Hepatocyte (in vitro differentiated cells): ENCODE measurements around the gene RBM15. TPM values are rescaled to one million over a fixed set of nuclear protein-coding genes. Genes with fewer than 3 reads are reported as not detected.
A peak's percentile ranks its signal among the peaks of the same experiment; 100 is the strongest.

Experiments used
- DNase-seq: peaks from one replicate; pipeline ENCODE4 v3.0.0-alpha.2; 2016; ENCODE audit warnings: low spot score
- H2AFZ ChIP-seq: fragments of 200-600 bp; sonication (generic); 2 replicates; pipeline ENCODE4 v1.6.0; 2016; ENCODE audit warnings: antibody characterized with exemption, mild to moderate bottlenecking
- H3K27ac ChIP-seq: fragments of 200-600 bp; sonication (generic); 2 replicates; pipeline ENCODE4 v1.5.1; 2016; ENCODE audit warnings: mild to moderate bottlenecking
- H3K27me3 ChIP-seq: fragments of 200-600 bp; sonication (generic); 2 replicates; pipeline ENCODE4 v1.6.1; 2016
- H3K36me3 ChIP-seq: fragments of 200-600 bp; sonication (generic); replicated peaks from 2 replicates; pipeline ENCODE4 v1.5.1; 2016; ENCODE audit warnings: low read depth; ENCODE audit not compliant: insufficient read depth
- H3K4me1 ChIP-seq: fragments of 200-600 bp; sonication (generic); 2 replicates; pipeline ENCODE4 v1.5.1; 2016; ENCODE audit warnings: mild to moderate bottlenecking, moderate library complexity; ENCODE audit not compliant: insufficient read depth
- H3K4me2 ChIP-seq: fragments of 200-600 bp; sonication (generic); 2 replicates; pipeline ENCODE4 v1.6.0; 2016
- H3K4me3 ChIP-seq: fragments of 200-600 bp; sonication (generic); 2 replicates; pipeline ENCODE4 v1.5.1; 2016; ENCODE audit warnings: mild to moderate bottlenecking
- H3K79me2 ChIP-seq: fragments of 200-600 bp; sonication (generic); 2 replicates; pipeline ENCODE4 v1.6.0; 2017; ENCODE audit warnings: mild to moderate bottlenecking
- H3K9me2 ChIP-seq: fragments of 200-600 bp; sonication (generic); replicated peaks from 2 replicates; pipeline ENCODE4 v1.6.0; 2017; ENCODE audit warnings: mild to moderate bottlenecking; ENCODE audit not compliant: insufficient read depth
- H3K9me3 ChIP-seq: fragments of 200-600 bp; sonication (generic); 2 replicates; pipeline ENCODE4 v1.5.1; 2016; ENCODE audit warnings: low read depth, mild to moderate bottlenecking
- H4K20me1 ChIP-seq: fragments of 200-600 bp; sonication (generic); 2 replicates; pipeline ENCODE4 v1.6.0; 2016; ENCODE audit warnings: mild to moderate bottlenecking; ENCODE audit not compliant: insufficient read depth, poor library complexity, severe bottlenecking
- EZH2 ChIP-seq: fragments of 200-600 bp; sonication (generic); IDR thresholded peaks from 2 replicates; pipeline ENCODE4 v1.6.1; 2016; ENCODE audit warnings: antibody characterized with exemption, mild to moderate bottlenecking, borderline replicate concordance
- EZH2phosphoT487 ChIP-seq: fragments of 200-600 bp; sonication (generic); IDR thresholded peaks from one replicate; pipeline ENCODE4 v1.6.1; 2018; ENCODE audit warnings: antibody characterized with exemption, mild to moderate bottlenecking, low read depth, moderate library complexity; ENCODE audit not compliant: unreplicated experiment, severe bottlenecking
- WGBS: methylation state at CpG from one replicate; pipeline ENCODE4 v1.1.6; 2016; ENCODE audit warnings: low lambda C conversion rate; ENCODE audit errors: missing lambda C conversion rate; 5-methylcytosine and 5-hydroxymethylcytosine counted together
- polyA plus RNA-seq: library from polyadenylated mRNA; unstranded; fragments of >200 nt; fragmentation: Nextera tagmentation; extraction: Ambion mirVana; gene quantifications from 2 replicates; pipeline ENCODE4 v1.2.1, GENCODE V29; 2016
- total RNA-seq: library from RNA; depleted of rRNA; stranded (reverse); fragments of >200 nt; gene quantifications from 2 replicates; pipeline ENCODE4 v1.2.3, GENCODE V29; 2014
- TF ChIP-seq, protein P1 (sequence below): fragments of 200-600 bp; sonication (generic); IDR thresholded peaks from 2 replicates; pipeline ENCODE4 v1.5.1; 2016; ENCODE audit warnings: antibody characterized with exemption, mild to moderate bottlenecking; ENCODE audit not compliant: poor library complexity

The RBM15 gene
- total and polyA plus RNA-seq, 2 experiments from 2014 or later = 7.9 to 31.3 TPM

DNA sequence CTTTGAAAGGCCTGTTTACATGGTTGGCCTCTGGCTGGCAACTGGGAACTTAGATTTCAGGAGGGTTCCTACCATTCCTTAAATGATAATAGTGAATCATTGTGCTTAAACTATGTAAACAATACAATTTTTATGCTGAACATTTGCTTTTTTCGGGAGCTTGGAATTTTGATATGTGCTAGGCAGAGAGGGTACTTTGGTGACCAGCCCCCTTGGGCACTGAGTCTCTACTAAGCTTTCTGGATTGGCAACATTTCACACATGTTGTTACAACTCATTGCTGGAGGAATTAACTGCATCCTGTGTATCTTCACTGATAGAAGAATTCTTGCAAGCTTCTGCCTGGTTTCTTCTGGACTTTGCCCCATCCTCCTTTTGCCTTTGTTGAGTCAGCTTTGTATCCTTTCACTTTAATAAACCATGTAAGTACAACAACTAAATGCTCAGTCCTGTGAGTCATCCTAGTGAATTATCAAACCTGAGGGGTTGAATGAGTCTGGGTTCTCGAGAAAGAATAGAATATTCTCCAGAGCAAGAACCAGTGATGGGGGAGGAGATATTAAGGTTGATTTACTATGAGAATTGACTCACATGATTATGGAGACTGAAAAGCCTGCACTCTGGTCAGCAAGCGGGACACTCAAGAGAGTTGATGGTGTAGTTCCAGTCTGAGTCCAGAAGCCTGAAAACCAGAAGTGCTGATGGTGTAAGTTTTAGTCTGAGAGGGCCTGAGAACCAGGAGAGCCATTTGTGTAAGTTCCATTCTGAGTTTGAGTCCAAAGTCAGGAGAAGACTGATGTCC, 54.7 kb downstream of the RBM15 start:
- no peak overlapping the region for H3K4me3 ChIP-seq
- peaks cover 49% of the 10 kb centered on the region for H3K4me1 ChIP-seq
- no peaks in the 10 kb centered on the region for H3K27me3 ChIP-seq
- H3K36me3 ChIP-seq = no peaks in the 10 kb centered on the region
- no peaks in the 10 kb centered on the region for H3K9me3 ChIP-seq
- no peaks in the 10 kb centered on the region for H3K79me2 ChIP-seq
- DNase-seq = peak; percentile 70
- TF ChIP-seq EZH2phosphoT487 (no peak), EZH2 (no peak)
- TF ChIP-seq, protein P1, sequence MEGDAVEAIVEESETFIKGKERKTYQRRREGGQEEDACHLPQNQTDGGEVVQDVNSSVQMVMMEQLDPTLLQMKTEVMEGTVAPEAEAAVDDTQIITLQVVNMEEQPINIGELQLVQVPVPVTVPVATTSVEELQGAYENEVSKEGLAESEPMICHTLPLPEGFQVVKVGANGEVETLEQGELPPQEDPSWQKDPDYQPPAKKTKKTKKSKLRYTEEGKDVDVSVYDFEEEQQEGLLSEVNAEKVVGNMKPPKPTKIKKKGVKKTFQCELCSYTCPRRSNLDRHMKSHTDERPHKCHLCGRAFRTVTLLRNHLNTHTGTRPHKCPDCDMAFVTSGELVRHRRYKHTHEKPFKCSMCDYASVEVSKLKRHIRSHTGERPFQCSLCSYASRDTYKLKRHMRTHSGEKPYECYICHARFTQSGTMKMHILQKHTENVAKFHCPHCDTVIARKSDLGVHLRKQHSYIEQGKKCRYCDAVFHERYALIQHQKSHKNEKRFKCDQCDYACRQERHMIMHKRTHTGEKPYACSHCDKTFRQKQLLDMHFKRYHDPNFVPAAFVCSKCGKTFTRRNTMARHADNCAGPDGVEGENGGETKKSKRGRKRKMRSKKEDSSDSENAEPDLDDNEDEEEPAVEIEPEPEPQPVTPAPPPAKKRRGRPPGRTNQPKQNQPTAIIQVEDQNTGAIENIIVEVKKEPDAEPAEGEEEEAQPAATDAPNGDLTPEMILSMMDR = no peak
- H3K4me2 ChIP-seq = peak overlapping the region; percentile 32
- H3K27ac ChIP-seq = peak overlapping the region; percentile 78
- H4K20me1 ChIP-seq = no peaks in the 10 kb centered on the region
- H2AFZ ChIP-seq = no peak overlapping the region
- WGBS = 46% methylated on average over 3 of the region's 3 CpGs
- no peaks in the 10 kb centered on the region for H3K9me2 ChIP-seq

DNA sequence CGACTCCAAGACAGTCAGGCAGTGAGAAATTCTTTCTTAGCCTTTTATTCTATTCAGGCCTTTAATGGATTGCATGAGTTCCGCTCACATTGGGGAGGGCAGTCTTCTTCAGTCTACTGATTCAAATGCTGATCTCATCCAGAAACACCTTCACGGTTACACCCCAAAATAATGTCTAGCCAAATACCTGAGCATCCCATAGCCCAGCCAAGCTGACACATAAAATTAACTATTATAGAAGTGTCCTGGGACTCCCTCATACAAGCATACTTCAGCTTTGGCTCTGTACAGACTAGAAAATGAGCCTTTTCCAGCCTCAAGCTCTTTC, 55.3 kb downstream of the RBM15 start:
- DNase-seq = no peak
- peak overlapping the region; percentile 10 for H3K4me2 ChIP-seq
- no peaks in the 10 kb centered on the region for H4K20me1 ChIP-seq
- TF ChIP-seq EZH2phosphoT487 (no peak), EZH2 (no peak)
- TF ChIP-seq, protein P1 = no peak
- 96% methylated on average over 3 of the region's 3 CpGs for WGBS
- H3K27me3 ChIP-seq = no peaks in the 10 kb centered on the region
- peak overlapping the region; percentile 64 for H3K27ac ChIP-seq
- peaks cover 49% of the 10 kb centered on the region for H3K4me1 ChIP-seq
- no peaks in the 10 kb centered on the region for H3K36me3 ChIP-seq
- H3K79me2 ChIP-seq = no peaks in the 10 kb centered on the region
- H3K4me3 ChIP-seq = no peak overlapping the region
- no peaks in the 10 kb centered on the region for H3K9me3 ChIP-seq
- H3K9me2 ChIP-seq = no peaks in the 10 kb centered on the region
- H2AFZ ChIP-seq = no peak overlapping the region

Other genes with a start within 250 kb of the RBM15 start
- not detected in 2 replicates for gene UBL4B, start 226.9 kb upstream of the RBM15 start, total RNA-seq
- not detected in 2 replicates for gene UBL4B, start 226.9 kb upstream of the RBM15 start, polyA plus RNA-seq
- gene SLC6A17, start 188.9 kb upstream of the RBM15 start, total RNA-seq = 0.04 and 0.63 TPM in 2 replicates
- gene SLC6A17, start 188.9 kb upstream of the RBM15 start, polyA plus RNA-seq = 0.17 and 0.36 TPM in 2 replicates
- gene KCNC4, start 129.1 kb upstream of the RBM15 start, total RNA-seq = 1.3 and 2.1 TPM in 2 replicates
- 4.6 and 4.8 TPM in 2 replicates for gene KCNC4, start 129.1 kb upstream of the RBM15 start, polyA plus RNA-seq
- 16.2 and 16.4 TPM in 2 replicates for gene SLC16A4, start 51.6 kb downstream of the RBM15 start, total RNA-seq
- gene SLC16A4, start 51.6 kb downstream of the RBM15 start, polyA plus RNA-seq = 8.3 and 10.7 TPM in 2 replicates
- gene LAMTOR5, start 68.3 kb downstream of the RBM15 start, total RNA-seq = 45.4 and 57.9 TPM in 2 replicates
- gene LAMTOR5, start 68.3 kb downstream of the RBM15 start, polyA plus RNA-seq = 157 and 168 TPM in 2 replicates
- gene PROK1, start 111.8 kb downstream of the RBM15 start, total RNA-seq = 8.8 and 9.6 TPM in 2 replicates
- 9.4 and 11.1 TPM in 2 replicates for gene PROK1, start 111.8 kb downstream of the RBM15 start, polyA plus RNA-seq
- not detected in 2 replicates for gene KCNA10, start 179.8 kb downstream of the RBM15 start, total RNA-seq
- gene KCNA10, start 179.8 kb downstream of the RBM15 start, polyA plus RNA-seq = not detected in 2 replicates